K562 (cell line): ENCODE data around the gene VEZF1. TPM values are rescaled to one million over a fixed set of nuclear protein-coding genes. Genes with fewer than 3 reads are reported as not detected.
A peak's percentile ranks its signal among the peaks of the same experiment; 100 is the strongest.

Experiments
- ARID3B ChIP-seq: fragments of 250-450 bp; sonication (Bioruptor Pico); IDR thresholded peaks from 2 replicates; pipeline ENCODE4 v1.4.0; 2020; ENCODE audit warnings: borderline replicate concordance
- DDX20 ChIP-seq: fragments of 450-650 bp; IDR thresholded peaks from 2 replicates; pipeline ENCODE4 v1.6.1; 2016; ENCODE audit warnings: missing genetic modification characterization, low read depth, mild to moderate bottlenecking, missing compliant biosample characterization, moderate library complexity
- EGR1 ChIP-seq: fragments of 450-650 bp; conservative IDR thresholded peaks from 2 replicates; pipeline ENCODE4 v1.6.1; 2017; ENCODE audit warnings: mild to moderate bottlenecking
- FOSL1 ChIP-seq: fragments of 200-800 bp; sonication (Bioruptor generic); conservative IDR thresholded peaks from 2 replicates; pipeline ENCODE4 v1.6.1; 2016; ENCODE audit warnings: missing genetic modification characterization, missing compliant biosample characterization
- GATAD2A ChIP-seq: fragments of 450-650 bp; IDR thresholded peaks from 2 replicates; pipeline ENCODE4 v1.6.1; 2017
- GATAD2B ChIP-seq: fragments of 450-650 bp; IDR thresholded peaks from 2 replicates; pipeline ENCODE4 v1.6.1; 2017; ENCODE audit warnings: mild to moderate bottlenecking, borderline replicate concordance
- HLTF ChIP-seq: fragments of 450-650 bp; IDR thresholded peaks from 2 replicates; pipeline ENCODE4 v1.6.1; 2016
- HMGN3 ChIP-seq: IDR thresholded peaks from 2 replicates; pipeline ENCODE4 v1.6.1; 2011; ENCODE audit warnings: borderline replicate concordance, low read depth, mild to moderate bottlenecking, mixed read lengths, low read length; ENCODE audit not compliant: insufficient read length; ENCODE audit errors: extremely low read depth
- HMGXB4 ChIP-seq: sonication (generic); formaldehyde crosslinking; IDR thresholded peaks from 2 replicates; pipeline ENCODE4 v1.8.1; 2023; ENCODE audit warnings: mild to moderate bottlenecking, missing genetic modification reagents
- JUNB ChIP-seq: fragments of 450-650 bp; formaldehyde crosslinking; conservative IDR thresholded peaks from 2 replicates; pipeline ENCODE4 v1.4.0; 2020; ENCODE audit warnings: mild to moderate bottlenecking
- KLF1 ChIP-seq: fragments of 450-650 bp; IDR thresholded peaks from 2 replicates; pipeline ENCODE4 v1.6.1; 2016; ENCODE audit warnings: missing genetic modification characterization, missing compliant biosample characterization
- MXD1 ChIP-seq: fragments of 250-450 bp; sonication (Bioruptor Pico); IDR thresholded peaks from 2 replicates; pipeline ENCODE4 v1.8.0; 2021; ENCODE audit warnings: borderline replicate concordance, mild to moderate bottlenecking, moderate library complexity; ENCODE audit not compliant: poor library complexity, severe bottlenecking
- NFE2 ChIP-seq: IDR thresholded peaks from 2 replicates; pipeline ENCODE4 v1.6.1; 2014; ENCODE audit warnings: antibody characterized with exemption, low read depth
- PCBP2 ChIP-seq: fragments of 200-400 bp; formaldehyde crosslinking; IDR thresholded peaks from 2 replicates; pipeline ENCODE4 v1.6.1; 2018; ENCODE audit warnings: low read length, low read depth, mild to moderate bottlenecking, moderate library complexity; ENCODE audit not compliant: poor library complexity, severe bottlenecking
- PHF21A ChIP-seq: fragments of 450-650 bp; IDR thresholded peaks from 2 replicates; pipeline ENCODE4 v1.6.1; 2017; ENCODE audit warnings: low read depth, borderline replicate concordance
- PHF8 ChIP-seq: fragments of 200-600 bp; sonication (generic); IDR thresholded peaks from 2 replicates; pipeline ENCODE4 v1.6.1; 2012; ENCODE audit warnings: mixed run types, mild to moderate bottlenecking, inconsistent platforms, low read length, moderate library complexity, borderline replicate concordance
- SLC30A9 ChIP-seq: fragments of 250-450 bp; sonication (Bioruptor Pico); IDR thresholded peaks from 2 replicates; pipeline ENCODE4 v1.8.0; 2022; ENCODE audit warnings: mild to moderate bottlenecking, moderate library complexity
- SNIP1 ChIP-seq: fragments of 450-650 bp; IDR thresholded peaks from 2 replicates; pipeline ENCODE4 v1.7.1; 2017; ENCODE audit warnings: low read depth, mild to moderate bottlenecking
- SREBF1 ChIP-seq: fragments of 150-350 bp; IDR thresholded peaks from 2 replicates; pipeline ENCODE4 v1.6.1; 2014; ENCODE audit warnings: antibody characterized with exemption, low read depth, low read length, borderline replicate concordance
- TARDBP ChIP-seq: fragments of 450-650 bp; IDR thresholded peaks from 2 replicates; pipeline ENCODE4 v1.6.1; 2016
- YY1 ChIP-seq, 3 experiments: IDR thresholded peaks; 2 replicates each; pipeline ENCODE4 v1.6.1; 2011; ENCODE audit warnings: low read length in 2 of 3, mild to moderate bottlenecking in 2 of 3, moderate library complexity in 2 of 3, borderline replicate concordance in 1 of 3, control low read depth in 1 of 3, low read depth in 1 of 3; ENCODE audit not compliant: insufficient read depth in 3 of 3, insufficient replicate concordance in 2 of 3, control insufficient read depth in 1 of 3, insufficient read length in 1 of 3; ENCODE audit errors: extremely low read depth in 1 of 3
- ZBTB17 ChIP-seq: fragments of 450-650 bp; formaldehyde crosslinking; IDR thresholded peaks from 2 replicates; pipeline ENCODE4 v1.4.0; 2020; ENCODE audit warnings: mild to moderate bottlenecking
- ZNF23 ChIP-seq: fragments of 250-450 bp; sonication (Bioruptor Pico); IDR thresholded peaks from 2 replicates; pipeline ENCODE4 v1.4.0; 2020; ENCODE audit warnings: mild to moderate bottlenecking
- ZNF280A ChIP-seq: fragments of 450-650 bp; IDR thresholded peaks from 2 replicates; pipeline ENCODE4 v1.6.1; 2018; ENCODE audit warnings: mild to moderate bottlenecking, low read depth; ENCODE audit not compliant: partially characterized antibody
- ZNF3 ChIP-seq: fragments of 250-450 bp; sonication (Bioruptor Pico); IDR thresholded peaks from 2 replicates; pipeline ENCODE4 v1.5.0; 2021; ENCODE audit warnings: mild to moderate bottlenecking, moderate library complexity
- ZZZ3 ChIP-seq: fragments of 450-650 bp; IDR thresholded peaks from 2 replicates; pipeline ENCODE4 v1.6.1; 2016; ENCODE audit warnings: antibody characterized with exemption, mild to moderate bottlenecking, moderate library complexity
- polyA plus RNA-seq, 8 experiments: library from polyadenylated mRNA; depleted of rRNA in 4 of 8; stranded (reverse) in 5 of 8; unstranded in 3 of 8; fragments of >200 nt; fragmentation: Nextera tagmentation in 2 of 8; fragmentation: Illumina TruSeq in 1 of 8; extraction: Ambion mirVana in 2 of 8; extraction: Trizol in 1 of 8; gene quantifications; 2 replicates each; pipeline versions ENCODE4 v1.2.1 to v1.2.3, GENCODE V29; 2011 to 2014; ENCODE audit warnings: inconsistent platforms in 1 of 8, missing spikeins in 1 of 8
- total RNA-seq, 7 experiments: library from RNA; depleted of rRNA in 6 of 7; stranded (reverse); fragments of >200 nt in 6 of 7; fragmentation: Illumina TruSeq in 2 of 7; extraction: Trizol in 2 of 7; gene quantifications; 2 replicates each; pipeline versions ENCODE4 v1.2.1 to v1.2.3, GENCODE V29; 2011 to 2021; ENCODE audit warnings: low replicate concordance in 1 of 7

Gene VEZF1
- total and polyA plus RNA-seq, 9 of the 15 experiments (the other 6 are each of a cell fraction or from before 2014, with no cell fraction given) = 9.5 to 33.4 (median 22.1) TPM

- TF ChIP-seq HMGXB4 (CRISPR knock-in tag) (0 out of 2 replicates have a peak, but pooled peaks have one; percentile 69), PCBP2 (no peak), GATAD2B (no peak), PHF21A (no peak), HMGN3 (no peak), DDX20 (tag) (no peak), ZNF23 (CRISPR knock-in tag) (no peak), GATAD2A (no peak), FOSL1 (tag) (no peak), TARDBP (no peak), YY1 (IDR thresholded peaks at IDR 0.05; ENCODE audit: borderline replicate concordance in 1 of 3, control insufficient read depth in 1 of 3, extremely low read depth in 1 of 3, insufficient read depth in 3 of 3, insufficient read length in 1 of 3, insufficient replicate concordance in 2 of 3, low read depth in 1 of 3, low read length in 2 of 3) (peak in 1 of 3 experiments; percentile 62), ARID3B (no peak), NFE2 (no peak), ZNF3 (CRISPR knock-in tag) (no peak), KLF1 (tag) (no peak), SNIP1 (no peak), SLC30A9 (no peak), ZBTB17 (CRISPR knock-in tag) (no peak; the same call in 1 of the 2 replicates), SREBF1 (no peak), ZZZ3 (no peak), JUNB (no peak), PHF8 (no peak), HLTF (no peak), ZNF280A (no peak), EGR1 (no peak), MXD1 (CRISPR knock-in tag) (peak; percentile 65)
These were observed 18.5 kb upstream of the VEZF1 start (continued) for GRCh38 chr17:58006560-58006923.
